ENCODE results near the gene ZNF630. TPM values are rescaled to one million over a fixed set of nuclear protein-coding genes. Genes with fewer than 3 reads are reported as not detected.
A peak's percentile ranks its signal among the peaks of the same experiment; 100 is the strongest.
"Not testable (repeated sequence)": the region's sequence is repeated elsewhere in the genome, so short reads cannot be mapped to it uniquely, and the experiment has no call there.

Gene ZNF630
- total RNA-seq, 1 donor from 2014 or later, result 0.75 TPM

DNA sequence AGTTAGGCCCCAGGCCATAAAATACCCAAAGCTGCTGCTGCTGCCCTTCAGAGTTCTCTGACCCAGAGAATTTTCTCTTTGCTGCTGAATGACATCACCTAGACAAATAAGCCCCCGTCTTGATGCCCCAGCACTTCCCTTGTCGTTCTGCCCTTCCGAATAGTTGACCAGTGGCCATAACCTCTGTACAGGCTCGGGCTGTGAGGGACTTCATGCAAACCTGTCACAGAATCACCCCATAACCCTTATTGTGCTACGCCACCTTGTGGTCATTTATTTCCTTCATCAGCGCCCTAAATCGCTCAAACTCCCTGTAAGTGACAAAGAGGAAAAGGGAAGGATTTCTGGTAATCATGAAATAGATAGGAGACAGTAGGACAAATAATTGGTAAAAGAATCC is 45.9 kb downstream of the ZNF630 start:
- Histone ChIP-seq H3K27me3 (ENCODE audit: control insufficient read depth, insufficient read depth, low read length) (no peaks in the 10 kb centered on the region), H3K36me3 (ENCODE audit: control insufficient read depth, insufficient read depth, low read length) (no peaks in the 10 kb centered on the region), H3K4me3 (ENCODE audit: low read depth, low read length) (no peak overlapping the region)
- TF ChIP-seq, protein P1, sequence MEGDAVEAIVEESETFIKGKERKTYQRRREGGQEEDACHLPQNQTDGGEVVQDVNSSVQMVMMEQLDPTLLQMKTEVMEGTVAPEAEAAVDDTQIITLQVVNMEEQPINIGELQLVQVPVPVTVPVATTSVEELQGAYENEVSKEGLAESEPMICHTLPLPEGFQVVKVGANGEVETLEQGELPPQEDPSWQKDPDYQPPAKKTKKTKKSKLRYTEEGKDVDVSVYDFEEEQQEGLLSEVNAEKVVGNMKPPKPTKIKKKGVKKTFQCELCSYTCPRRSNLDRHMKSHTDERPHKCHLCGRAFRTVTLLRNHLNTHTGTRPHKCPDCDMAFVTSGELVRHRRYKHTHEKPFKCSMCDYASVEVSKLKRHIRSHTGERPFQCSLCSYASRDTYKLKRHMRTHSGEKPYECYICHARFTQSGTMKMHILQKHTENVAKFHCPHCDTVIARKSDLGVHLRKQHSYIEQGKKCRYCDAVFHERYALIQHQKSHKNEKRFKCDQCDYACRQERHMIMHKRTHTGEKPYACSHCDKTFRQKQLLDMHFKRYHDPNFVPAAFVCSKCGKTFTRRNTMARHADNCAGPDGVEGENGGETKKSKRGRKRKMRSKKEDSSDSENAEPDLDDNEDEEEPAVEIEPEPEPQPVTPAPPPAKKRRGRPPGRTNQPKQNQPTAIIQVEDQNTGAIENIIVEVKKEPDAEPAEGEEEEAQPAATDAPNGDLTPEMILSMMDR (IDR thresholded peaks at IDR 0.05; ENCODE audit: insufficient read depth, low read length, poor library complexity, severe bottlenecking), result peak; percentile 43
- DNase-seq (ENCODE audit: low read depth), result no peak

DNA sequence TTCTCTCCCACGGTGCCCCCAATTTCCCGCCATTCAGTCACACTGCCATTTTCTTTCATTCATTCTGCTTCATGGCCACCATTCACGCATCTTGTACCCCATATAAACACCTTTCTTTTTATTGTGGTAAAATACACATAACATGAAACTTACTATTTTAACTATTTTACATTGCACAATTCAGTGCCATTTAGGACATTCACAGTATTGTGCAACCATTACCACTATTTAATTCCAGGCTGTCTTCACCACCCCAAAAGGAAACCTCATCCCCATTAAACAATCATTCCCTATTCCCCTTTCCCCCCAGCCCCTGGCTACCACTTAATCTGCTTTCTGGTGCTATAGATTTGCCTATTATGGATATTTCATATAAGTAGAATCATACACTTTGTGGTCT is 48.7 kb downstream of the ZNF630 start:
- no peak for DNase-seq (ENCODE audit: low read depth)

GRCh38 chrX:48022100-48022499 is 49.3 kb downstream of the ZNF630 start:
- TF ChIP-seq, protein P1 (IDR thresholded peaks at IDR 0.05; ENCODE audit: insufficient read depth, low read length, poor library complexity, severe bottlenecking), result no peak

More for the DNA sequence above, 48.7 kb downstream of the ZNF630 start:
- Histone ChIP-seq H3K27me3 (ENCODE audit: control insufficient read depth, insufficient read depth, low read length) (no peaks in the 10 kb centered on the region), H3K36me3 (ENCODE audit: control insufficient read depth, insufficient read depth, low read length) (no peaks in the 10 kb centered on the region), H3K4me3 (ENCODE audit: low read depth, low read length) (no peak overlapping the region)
- TF ChIP-seq, protein P1 (IDR thresholded peaks at IDR 0.05; ENCODE audit: insufficient read depth, low read length, poor library complexity, severe bottlenecking), result no peak

DNA sequence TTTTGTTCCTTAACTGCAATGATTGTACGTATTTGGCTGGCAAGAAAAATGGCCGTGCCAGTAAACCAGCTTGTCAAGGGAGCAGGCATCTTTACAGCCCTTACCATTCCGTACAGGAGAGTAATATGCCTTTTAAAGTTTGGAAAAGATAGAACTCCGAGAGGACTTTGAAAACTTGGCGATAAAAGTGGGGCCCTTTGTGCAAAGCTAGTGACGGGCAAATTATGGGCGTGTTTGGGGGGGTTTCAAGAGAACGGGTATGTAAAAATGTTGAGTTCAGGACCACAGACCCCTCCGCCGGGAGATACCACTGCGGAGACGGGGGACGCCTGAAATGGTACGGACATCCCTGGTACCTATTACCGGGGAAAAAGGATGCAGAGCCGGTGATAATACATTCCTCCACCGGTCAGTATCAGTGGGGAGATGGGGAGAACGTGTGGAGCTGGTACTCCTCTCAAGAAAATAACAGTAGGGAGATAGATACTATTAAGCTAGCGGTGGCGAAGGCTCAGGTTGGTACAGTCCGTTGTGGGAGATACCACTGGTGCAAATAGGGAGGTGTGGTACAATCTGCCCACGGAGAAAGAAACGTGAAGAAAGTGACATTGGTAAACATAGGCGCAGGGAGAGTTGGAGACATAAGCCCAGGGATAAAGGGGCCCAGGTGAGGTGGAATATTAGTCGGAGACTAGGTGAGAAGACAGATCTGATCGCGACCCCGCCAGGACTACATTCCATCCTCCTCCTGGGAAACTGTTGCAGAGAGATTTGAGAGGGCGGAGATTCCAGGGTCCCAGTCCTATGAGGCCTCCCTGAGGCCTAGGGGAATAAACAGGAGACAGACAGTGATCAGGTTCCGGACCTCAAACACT is 50.2 kb downstream of the ZNF630 start:
- Histone ChIP-seq H3K36me3 (ENCODE audit: control insufficient read depth, insufficient read depth, low read length) (no peaks in the 10 kb centered on the region), H3K4me3 (ENCODE audit: low read depth, low read length) (peak overlapping the region; percentile 64), H3K27me3 (ENCODE audit: control insufficient read depth, insufficient read depth, low read length) (no peaks in the 10 kb centered on the region)
- TF ChIP-seq, protein P1 (IDR thresholded peaks at IDR 0.05; ENCODE audit: insufficient read depth, low read length, poor library complexity, severe bottlenecking), result no peak
- DNase-seq (ENCODE audit: low read depth), result no peak

More at GRCh38 chrX:48022100-48022499, 49.3 kb downstream of the ZNF630 start:
- no peaks in the 10 kb centered on the region for H3K27me3 ChIP-seq (ENCODE audit: control insufficient read depth, insufficient read depth, low read length)
- H3K4me3 ChIP-seq (ENCODE audit: low read depth, low read length), result no peak overlapping the region
- H3K36me3 ChIP-seq (ENCODE audit: control insufficient read depth, insufficient read depth, low read length), result no peaks in the 10 kb centered on the region
- no peak for DNase-seq (ENCODE audit: low read depth)

GRCh38 chrX:48020472-48020871 is 51.0 kb downstream of the ZNF630 start:
- not testable (repeated sequence) for H3K27me3 ChIP-seq (ENCODE audit: control insufficient read depth, insufficient read depth, low read length); DNase-seq (ENCODE audit: low read depth); H3K4me3 ChIP-seq (ENCODE audit: low read depth, low read length); H3K36me3 ChIP-seq (ENCODE audit: control insufficient read depth, insufficient read depth, low read length)

DNA sequence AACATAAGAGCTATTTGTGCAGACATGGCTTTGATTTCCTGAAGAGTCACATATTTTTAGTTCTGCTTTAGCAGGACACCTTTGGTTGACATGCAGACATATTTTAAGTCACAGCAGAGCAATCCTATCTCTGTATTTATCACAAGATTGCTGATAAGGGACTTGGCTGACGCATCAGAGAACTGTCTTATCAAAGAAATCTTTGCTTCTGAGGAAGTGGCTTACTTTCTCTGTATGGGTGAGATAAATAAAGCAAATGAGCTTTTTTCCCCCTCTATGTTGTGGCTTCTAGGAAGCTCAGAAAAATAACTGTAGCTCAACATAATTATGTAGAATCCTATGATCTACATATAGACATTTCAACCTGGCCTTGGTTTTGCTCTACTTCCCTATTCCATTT is 51.5 kb downstream of the ZNF630 start:
- H3K36me3 ChIP-seq (ENCODE audit: control insufficient read depth, insufficient read depth, low read length); DNase-seq (ENCODE audit: low read depth); H3K4me3 ChIP-seq (ENCODE audit: low read depth, low read length); H3K27me3 ChIP-seq (ENCODE audit: control insufficient read depth, insufficient read depth, low read length): not testable (repeated sequence)

DNA sequence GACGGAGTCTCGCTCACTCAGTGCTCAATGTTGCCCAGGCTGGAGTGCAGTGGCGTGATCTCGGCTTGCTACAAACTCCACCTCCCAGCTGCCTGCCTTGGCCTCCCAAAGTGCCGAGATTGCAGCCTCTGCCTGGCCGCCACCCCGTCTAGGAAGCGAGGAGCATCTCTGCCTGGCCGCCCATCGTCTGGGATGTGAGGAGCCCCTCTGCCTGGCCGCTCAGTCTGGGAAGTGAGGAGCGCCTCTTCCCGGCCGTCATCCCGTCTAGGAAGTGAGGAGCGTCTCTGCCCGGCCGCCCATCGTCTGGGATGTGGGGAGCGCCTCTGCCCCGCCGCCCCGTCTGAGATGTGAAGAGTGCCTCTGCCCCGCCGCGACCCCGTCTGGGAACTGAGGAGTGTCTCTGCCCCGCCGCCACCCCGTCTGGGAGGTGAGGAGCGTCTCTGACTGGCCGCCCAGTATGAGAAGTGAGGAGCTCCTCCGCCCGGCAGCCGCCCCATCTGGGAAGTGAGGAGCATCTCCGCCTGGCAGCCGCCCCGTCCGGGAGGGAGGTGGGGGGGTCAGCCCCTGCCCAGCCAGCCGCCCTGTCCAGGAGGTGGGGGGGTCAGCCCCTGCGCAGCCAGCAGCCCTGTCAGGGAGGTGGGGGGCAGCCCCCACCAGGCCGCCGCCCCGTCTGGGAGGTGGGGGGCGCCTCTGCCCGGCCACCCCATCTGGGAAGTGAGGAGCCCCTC is 54.7 kb downstream of the ZNF630 start:
- H3K36me3 ChIP-seq (ENCODE audit: control insufficient read depth, insufficient read depth, low read length); DNase-seq (ENCODE audit: low read depth); H3K27me3 ChIP-seq (ENCODE audit: control insufficient read depth, insufficient read depth, low read length); H3K4me3 ChIP-seq (ENCODE audit: low read depth, low read length): not testable (repeated sequence)

- not testable (repeated sequence) for H3K27me3 ChIP-seq (ENCODE audit: control insufficient read depth, insufficient read depth, low read length); H3K36me3 ChIP-seq (ENCODE audit: control insufficient read depth, insufficient read depth, low read length); DNase-seq (ENCODE audit: low read depth); H3K4me3 ChIP-seq (ENCODE audit: low read depth, low read length)
Observed at GRCh38 chrX:48009445-48009960, 61.9 kb downstream of the ZNF630 start.

Measured in kidney epithelial cell (primary cell).